HL-60 (cell line): ENCODE data around the gene CDH15.

Experiments used
- GABPA ChIP-seq: IDR thresholded peaks from 2 replicates; pipeline ENCODE4 v1.6.1; 2012; ENCODE audit warnings: low read depth
- POLR2AphosphoS5 ChIP-seq: IDR thresholded peaks from 2 replicates; pipeline ENCODE4 v1.6.1; 2012; ENCODE audit warnings: low read depth
- SPI1 ChIP-seq: IDR thresholded peaks from 2 replicates; pipeline ENCODE4 v1.6.1; 2012; ENCODE audit warnings: low read depth, mild to moderate bottlenecking, borderline replicate concordance
- TF ChIP-seq, protein P1 (sequence below): IDR thresholded peaks from one replicate; pipeline ENCODE4 v1.5.1; 2011; ENCODE audit warnings: low read length, control low read depth, inconsistent platforms; ENCODE audit not compliant: insufficient read depth

DNA sequence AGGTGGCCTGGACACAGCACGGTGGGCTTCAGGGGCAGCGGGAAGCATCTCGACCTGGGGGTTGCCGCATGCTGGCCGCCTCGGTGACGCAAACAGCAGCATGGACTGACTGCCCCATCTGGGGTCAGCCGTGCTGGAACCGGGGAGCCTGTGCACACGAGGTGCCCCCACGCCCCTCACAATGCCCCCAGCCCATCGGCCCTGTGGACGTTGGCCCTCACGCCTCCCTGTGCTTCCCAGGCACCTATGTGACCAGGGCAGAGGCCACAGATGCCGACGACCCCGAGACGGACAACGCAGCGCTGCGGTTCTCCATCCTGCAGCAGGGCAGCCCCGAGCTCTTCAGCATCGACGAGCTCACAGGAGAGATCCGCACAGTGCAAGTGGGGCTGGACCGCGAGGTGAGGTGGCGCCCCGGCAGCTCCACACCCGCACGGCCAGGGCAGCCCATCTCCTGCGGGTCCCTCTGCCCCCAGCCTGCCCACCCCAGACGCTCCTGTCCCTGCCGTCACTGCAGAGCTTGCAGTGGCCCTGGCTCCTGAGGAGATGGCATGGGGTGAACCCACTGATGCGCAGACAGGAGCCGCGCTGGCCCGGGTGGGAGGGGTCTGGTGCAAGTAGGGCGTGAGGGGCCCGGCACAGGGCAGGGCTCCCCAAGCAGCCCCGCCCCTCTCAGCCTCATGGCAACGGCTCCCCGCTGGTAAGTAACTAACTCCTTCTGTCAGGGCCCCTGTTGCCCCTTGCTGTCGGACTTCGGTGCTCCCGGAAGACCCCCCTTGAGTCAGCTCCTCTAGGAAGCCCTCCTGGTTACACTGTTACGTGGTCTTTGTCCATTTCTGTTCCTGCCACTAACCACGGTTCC, 13.6 kb downstream of the CDH15 start:
- TF ChIP-seq, protein P1, sequence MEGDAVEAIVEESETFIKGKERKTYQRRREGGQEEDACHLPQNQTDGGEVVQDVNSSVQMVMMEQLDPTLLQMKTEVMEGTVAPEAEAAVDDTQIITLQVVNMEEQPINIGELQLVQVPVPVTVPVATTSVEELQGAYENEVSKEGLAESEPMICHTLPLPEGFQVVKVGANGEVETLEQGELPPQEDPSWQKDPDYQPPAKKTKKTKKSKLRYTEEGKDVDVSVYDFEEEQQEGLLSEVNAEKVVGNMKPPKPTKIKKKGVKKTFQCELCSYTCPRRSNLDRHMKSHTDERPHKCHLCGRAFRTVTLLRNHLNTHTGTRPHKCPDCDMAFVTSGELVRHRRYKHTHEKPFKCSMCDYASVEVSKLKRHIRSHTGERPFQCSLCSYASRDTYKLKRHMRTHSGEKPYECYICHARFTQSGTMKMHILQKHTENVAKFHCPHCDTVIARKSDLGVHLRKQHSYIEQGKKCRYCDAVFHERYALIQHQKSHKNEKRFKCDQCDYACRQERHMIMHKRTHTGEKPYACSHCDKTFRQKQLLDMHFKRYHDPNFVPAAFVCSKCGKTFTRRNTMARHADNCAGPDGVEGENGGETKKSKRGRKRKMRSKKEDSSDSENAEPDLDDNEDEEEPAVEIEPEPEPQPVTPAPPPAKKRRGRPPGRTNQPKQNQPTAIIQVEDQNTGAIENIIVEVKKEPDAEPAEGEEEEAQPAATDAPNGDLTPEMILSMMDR = no peak
- TF ChIP-seq POLR2AphosphoS5 (no peak), SPI1 (no peak), GABPA (no peak)
